HepG2 (cell line): ENCODE measurements around the gene AANAT. TPM values are rescaled to one million over a fixed set of nuclear protein-coding genes. Genes with fewer than 3 reads are reported as not detected.
A peak's percentile ranks its signal among the peaks of the same experiment; 100 is the strongest.

Experiments
- CENPT ChIP-seq: sonication (generic); formaldehyde crosslinking; IDR thresholded peaks from 2 replicates; pipeline ENCODE4 v1.8.0; 2022; ENCODE audit warnings: low read depth, mild to moderate bottlenecking, moderate library complexity, missing genetic modification reagents
- FOXP1 ChIP-seq, 2 experiments: fragments of 450-650 bp in 1 of 2; IDR thresholded peaks; 2 replicates each; pipeline ENCODE4 v1.6.1; 2017 to 2018; ENCODE audit warnings: antibody characterized with exemption in 1 of 2
- HNRNPUL1 ChIP-seq: fragments of 200-400 bp; formaldehyde crosslinking; IDR thresholded peaks from 2 replicates; pipeline ENCODE4 v1.6.1; 2017; ENCODE audit warnings: low read depth, mild to moderate bottlenecking, low read length, moderate library complexity
- IRX3 ChIP-seq: sonication (generic); formaldehyde crosslinking; IDR thresholded peaks from 2 replicates; pipeline ENCODE4 v1.8.1; 2023; ENCODE audit warnings: mild to moderate bottlenecking, low read depth, missing genetic modification reagents, borderline replicate concordance
- PAF1 ChIP-seq: IDR thresholded peaks from 2 replicates; pipeline ENCODE4 v1.6.1; 2016; ENCODE audit warnings: missing genetic modification reagents, missing compliant biosample characterization
- SCMH1 ChIP-seq: sonication (generic); formaldehyde crosslinking; IDR thresholded peaks from 2 replicates; pipeline ENCODE4 v1.9.0; 2021; ENCODE audit warnings: missing genetic modification reagents, mild to moderate bottlenecking, borderline replicate concordance
- SMAD3 ChIP-seq: sonication (generic); formaldehyde crosslinking; IDR thresholded peaks from 2 replicates; pipeline ENCODE4 v1.4.0; 2020; ENCODE audit warnings: missing genetic modification reagents
- TBX2 ChIP-seq: sonication (generic); formaldehyde crosslinking; IDR thresholded peaks from 2 replicates; pipeline ENCODE4 v1.5.0; 2020; ENCODE audit warnings: missing genetic modification reagents, mild to moderate bottlenecking, borderline replicate concordance
- ZNF296 ChIP-seq: sonication (generic); formaldehyde crosslinking; conservative IDR thresholded peaks from 2 replicates; pipeline ENCODE4 v1.5.0; 2020; ENCODE audit warnings: mild to moderate bottlenecking, missing genetic modification reagents
- ZNF501 ChIP-seq: sonication (generic); formaldehyde crosslinking; IDR thresholded peaks from 2 replicates; pipeline ENCODE4 v1.5.1; 2020; ENCODE audit warnings: mild to moderate bottlenecking, moderate library complexity, missing genetic modification reagents
- ZNF792 ChIP-seq: IDR thresholded peaks from 2 replicates; pipeline ENCODE4 v1.6.1; 2016
- ZSCAN30 ChIP-seq: sonication (generic); formaldehyde crosslinking; IDR thresholded peaks from 2 replicates; pipeline ENCODE4 v1.5.0; 2020; ENCODE audit warnings: mild to moderate bottlenecking, missing genetic modification reagents
- polyA plus RNA-seq, 8 experiments: library from polyadenylated mRNA; depleted of rRNA in 3 of 8; stranded (reverse) in 7 of 8; unstranded in 1 of 8; fragments of >200 nt; fragmentation: Illumina TruSeq in 4 of 8; extraction: Trizol in 4 of 8; gene quantifications; 2 replicates each; pipeline versions ENCODE4 v1.2.1 to v1.2.3, GENCODE V29; 2011 to 2016; ENCODE audit warnings: low read depth in 4 of 8, missing spikeins in 1 of 8, mixed read lengths in 1 of 8; ENCODE audit not compliant: insufficient read depth in 1 of 8
- total RNA-seq, 5 experiments: library from RNA; depleted of rRNA; stranded (reverse); fragments of >200 nt; fragmentation: Illumina TruSeq; extraction: Trizol; gene quantifications; 2 replicates each; pipeline ENCODE4 v1.2.3, GENCODE V29; 2016; ENCODE audit warnings: low read depth in 1 of 5
- TF ChIP-seq, protein P1 (sequence below): sonication (generic); formaldehyde crosslinking; IDR thresholded peaks from 2 replicates; pipeline ENCODE4 v1.5.1; 2020; ENCODE audit warnings: mild to moderate bottlenecking, missing genetic modification reagents, moderate library complexity
- TF ChIP-seq, protein P2 (sequence below): sonication (generic); formaldehyde crosslinking; IDR thresholded peaks from one replicate; pipeline ENCODE4 v1.5.1; 2020; ENCODE audit warnings: mild to moderate bottlenecking, missing genetic modification reagents; ENCODE audit errors: not compliant biosample characterization
- TF ChIP-seq, protein P3 (sequence below): sonication (generic); formaldehyde crosslinking; IDR thresholded peaks from 2 replicates; pipeline ENCODE4 v1.9.0; 2022; ENCODE audit warnings: missing genetic modification reagents, mild to moderate bottlenecking, borderline replicate concordance

Gene AANAT
- total and polyA plus RNA-seq, 2 of the 13 experiments (the other 11 are each of a cell fraction or from before 2014, with no cell fraction given): 0.07 TPM; not detected in 1

DNA sequence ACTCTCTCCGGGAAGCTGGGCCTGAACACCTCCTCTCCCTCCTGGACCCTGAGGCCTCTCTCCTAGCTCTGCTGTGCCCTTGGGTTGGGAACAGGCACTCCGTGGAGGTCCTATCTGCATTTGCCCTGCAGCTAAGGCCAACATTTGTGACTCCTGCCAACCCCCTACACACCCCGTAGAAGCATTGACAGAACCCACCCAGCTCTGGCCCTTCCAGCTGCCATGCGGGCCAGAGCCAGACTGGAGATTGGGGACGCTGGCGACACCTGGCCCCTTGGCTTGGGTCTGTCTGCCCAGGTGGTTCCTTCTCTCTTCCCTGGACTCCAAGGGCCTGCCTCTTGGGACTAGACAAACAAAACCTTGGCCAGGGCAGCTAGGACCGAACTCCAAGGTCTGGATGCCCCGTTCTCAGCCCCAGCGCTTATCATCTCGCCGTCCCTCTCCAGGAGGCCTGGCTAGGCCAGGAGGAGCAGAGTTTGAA, 34.5 kb downstream of the AANAT start (continued):
- TF ChIP-seq ZSCAN30 (CRISPR knock-in tag): no peak
- TF ChIP-seq FOXP1 (IDR thresholded peaks at IDR 0.05): no peak
- TF ChIP-seq FOXP1 (CRISPR knock-in tag; IDR thresholded peaks at IDR 0.05): no peak
- TF ChIP-seq SMAD3 (CRISPR knock-in tag): no peak
- TF ChIP-seq, protein P1, sequence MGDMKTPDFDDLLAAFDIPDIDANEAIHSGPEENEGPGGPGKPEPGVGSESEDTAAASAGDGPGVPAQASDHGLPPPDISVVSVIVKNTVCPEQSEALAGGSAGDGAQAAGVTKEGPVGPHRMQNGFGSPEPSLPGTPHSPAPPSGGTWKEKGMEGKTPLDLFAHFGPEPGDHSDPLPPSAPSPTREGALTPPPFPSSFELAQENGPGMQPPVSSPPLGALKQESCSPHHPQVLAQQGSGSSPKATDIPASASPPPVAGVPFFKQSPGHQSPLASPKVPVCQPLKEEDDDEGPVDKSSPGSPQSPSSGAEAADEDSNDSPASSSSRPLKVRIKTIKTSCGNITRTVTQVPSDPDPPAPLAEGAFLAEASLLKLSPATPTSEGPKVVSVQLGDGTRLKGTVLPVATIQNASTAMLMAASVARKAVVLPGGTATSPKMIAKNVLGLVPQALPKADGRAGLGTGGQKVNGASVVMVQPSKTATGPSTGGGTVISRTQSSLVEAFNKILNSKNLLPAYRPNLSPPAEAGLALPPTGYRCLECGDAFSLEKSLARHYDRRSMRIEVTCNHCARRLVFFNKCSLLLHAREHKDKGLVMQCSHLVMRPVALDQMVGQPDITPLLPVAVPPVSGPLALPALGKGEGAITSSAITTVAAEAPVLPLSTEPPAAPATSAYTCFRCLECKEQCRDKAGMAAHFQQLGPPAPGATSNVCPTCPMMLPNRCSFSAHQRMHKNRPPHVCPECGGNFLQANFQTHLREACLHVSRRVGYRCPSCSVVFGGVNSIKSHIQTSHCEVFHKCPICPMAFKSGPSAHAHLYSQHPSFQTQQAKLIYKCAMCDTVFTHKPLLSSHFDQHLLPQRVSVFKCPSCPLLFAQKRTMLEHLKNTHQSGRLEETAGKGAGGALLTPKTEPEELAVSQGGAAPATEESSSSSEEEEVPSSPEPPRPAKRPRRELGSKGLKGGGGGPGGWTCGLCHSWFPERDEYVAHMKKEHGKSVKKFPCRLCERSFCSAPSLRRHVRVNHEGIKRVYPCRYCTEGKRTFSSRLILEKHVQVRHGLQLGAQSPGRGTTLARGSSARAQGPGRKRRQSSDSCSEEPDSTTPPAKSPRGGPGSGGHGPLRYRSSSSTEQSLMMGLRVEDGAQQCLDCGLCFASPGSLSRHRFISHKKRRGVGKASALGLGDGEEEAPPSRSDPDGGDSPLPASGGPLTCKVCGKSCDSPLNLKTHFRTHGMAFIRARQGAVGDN (CRISPR knock-in tag): peak; percentile 88
- TF ChIP-seq PAF1 (CRISPR knock-in tag): no peak
- 0 out of 2 replicates have a peak, but pooled peaks have one; percentile 65 for TF ChIP-seq ZNF296 (CRISPR knock-in tag)
- TF ChIP-seq TBX2 (CRISPR knock-in tag): peak; percentile 77
- no peak for TF ChIP-seq SCMH1 (CRISPR knock-in tag)
- TF ChIP-seq, protein P2, sequence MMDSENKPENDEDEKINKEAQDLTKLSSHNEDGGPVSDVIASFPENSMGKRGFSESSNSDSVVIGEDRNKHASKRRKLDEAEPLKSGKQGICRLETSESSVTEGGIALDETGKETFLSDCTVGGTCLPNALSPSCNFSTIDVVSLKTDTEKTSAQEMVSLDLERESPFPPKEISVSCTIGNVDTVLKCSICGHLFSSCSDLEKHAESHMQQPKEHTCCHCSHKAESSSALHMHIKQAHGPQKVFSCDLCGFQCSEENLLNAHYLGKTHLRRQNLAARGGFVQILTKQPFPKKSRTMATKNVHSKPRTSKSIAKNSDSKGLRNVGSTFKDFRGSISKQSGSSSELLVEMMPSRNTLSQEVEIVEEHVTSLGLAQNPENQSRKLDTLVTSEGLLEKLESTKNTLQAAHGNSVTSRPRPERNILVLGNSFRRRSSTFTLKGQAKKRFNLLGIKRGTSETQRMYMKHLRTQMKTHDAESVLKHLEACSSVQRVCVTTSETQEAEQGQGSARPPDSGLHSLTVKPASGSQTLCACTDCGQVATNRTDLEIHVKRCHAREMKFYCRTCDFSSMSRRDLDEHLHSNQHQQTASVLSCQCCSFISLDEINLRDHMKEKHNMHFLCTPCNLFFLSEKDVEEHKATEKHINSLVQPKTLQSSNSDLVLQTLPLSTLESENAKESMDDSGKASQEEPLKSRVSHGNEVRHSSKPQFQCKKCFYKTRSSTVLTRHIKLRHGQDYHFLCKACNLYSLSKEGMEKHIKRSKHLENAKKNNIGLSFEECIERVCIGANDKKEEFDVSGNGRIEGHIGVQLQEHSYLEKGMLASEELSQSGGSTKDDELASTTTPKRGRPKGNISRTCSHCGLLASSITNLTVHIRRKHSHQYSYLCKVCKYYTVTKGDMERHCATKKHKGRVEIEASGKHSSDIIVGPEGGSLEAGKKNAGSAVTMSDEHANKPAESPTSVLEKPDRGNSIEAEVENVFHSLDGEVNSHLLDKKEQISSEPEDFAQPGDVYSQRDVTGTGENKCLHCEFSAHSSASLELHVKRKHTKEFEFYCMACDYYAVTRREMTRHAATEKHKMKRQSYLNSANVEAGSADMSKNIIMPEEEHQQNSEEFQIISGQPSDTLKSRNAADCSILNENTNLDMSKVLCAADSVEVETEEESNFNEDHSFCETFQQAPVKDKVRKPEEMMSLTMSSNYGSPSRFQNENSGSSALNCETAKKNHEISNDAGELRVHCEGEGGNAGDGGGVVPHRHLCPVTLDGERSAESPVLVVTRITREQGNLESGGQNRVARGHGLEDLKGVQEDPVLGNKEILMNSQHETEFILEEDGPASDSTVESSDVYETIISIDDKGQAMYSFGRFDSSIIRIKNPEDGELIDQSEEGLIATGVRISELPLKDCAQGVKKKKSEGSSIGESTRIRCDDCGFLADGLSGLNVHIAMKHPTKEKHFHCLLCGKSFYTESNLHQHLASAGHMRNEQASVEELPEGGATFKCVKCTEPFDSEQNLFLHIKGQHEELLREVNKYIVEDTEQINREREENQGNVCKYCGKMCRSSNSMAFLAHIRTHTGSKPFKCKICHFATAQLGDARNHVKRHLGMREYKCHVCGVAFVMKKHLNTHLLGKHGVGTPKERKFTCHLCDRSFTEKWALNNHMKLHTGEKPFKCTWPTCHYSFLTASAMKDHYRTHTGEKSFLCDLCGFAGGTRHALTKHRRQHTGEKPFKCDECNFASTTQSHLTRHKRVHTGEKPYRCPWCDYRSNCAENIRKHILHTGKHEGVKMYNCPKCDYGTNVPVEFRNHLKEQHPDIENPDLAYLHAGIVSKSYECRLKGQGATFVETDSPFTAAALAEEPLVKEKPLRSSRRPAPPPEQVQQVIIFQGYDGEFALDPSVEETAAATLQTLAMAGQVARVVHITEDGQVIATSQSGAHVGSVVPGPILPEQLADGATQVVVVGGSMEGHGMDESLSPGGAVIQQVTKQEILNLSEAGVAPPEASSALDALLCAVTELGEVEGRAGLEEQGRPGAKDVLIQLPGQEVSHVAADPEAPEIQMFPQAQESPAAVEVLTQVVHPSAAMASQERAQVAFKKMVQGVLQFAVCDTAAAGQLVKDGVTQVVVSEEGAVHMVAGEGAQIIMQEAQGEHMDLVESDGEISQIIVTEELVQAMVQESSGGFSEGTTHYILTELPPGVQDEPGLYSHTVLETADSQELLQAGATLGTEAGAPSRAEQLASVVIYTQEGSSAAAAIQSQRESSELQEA (CRISPR knock-in tag): peak; percentile 80
- peak; percentile 55; the same call in 1 of the 2 replicates for TF ChIP-seq ZNF501
- TF ChIP-seq IRX3 (CRISPR knock-in tag): no peak
- TF ChIP-seq, protein P3, sequence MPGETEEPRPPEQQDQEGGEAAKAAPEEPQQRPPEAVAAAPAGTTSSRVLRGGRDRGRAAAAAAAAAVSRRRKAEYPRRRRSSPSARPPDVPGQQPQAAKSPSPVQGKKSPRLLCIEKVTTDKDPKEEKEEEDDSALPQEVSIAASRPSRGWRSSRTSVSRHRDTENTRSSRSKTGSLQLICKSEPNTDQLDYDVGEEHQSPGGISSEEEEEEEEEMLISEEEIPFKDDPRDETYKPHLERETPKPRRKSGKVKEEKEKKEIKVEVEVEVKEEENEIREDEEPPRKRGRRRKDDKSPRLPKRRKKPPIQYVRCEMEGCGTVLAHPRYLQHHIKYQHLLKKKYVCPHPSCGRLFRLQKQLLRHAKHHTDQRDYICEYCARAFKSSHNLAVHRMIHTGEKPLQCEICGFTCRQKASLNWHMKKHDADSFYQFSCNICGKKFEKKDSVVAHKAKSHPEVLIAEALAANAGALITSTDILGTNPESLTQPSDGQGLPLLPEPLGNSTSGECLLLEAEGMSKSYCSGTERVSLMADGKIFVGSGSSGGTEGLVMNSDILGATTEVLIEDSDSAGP (CRISPR knock-in tag): peak; percentile 70; the same call in 1 of the 2 replicates
- 0 out of 2 replicates have a peak, but pooled peaks have one; percentile 11 for TF ChIP-seq ZNF792
- 0 out of 2 replicates have a peak, but pooled peaks have one; percentile 18 for TF ChIP-seq CENPT (CRISPR knock-in tag)
- TF ChIP-seq HNRNPUL1: no peak
